NB4 (cell line): ENCODE data around the gene PLXNC1.

Source experiments
- MAX ChIP-seq: IDR thresholded peaks from 2 replicates; pipeline ENCODE4 v1.6.1; 2011; ENCODE audit warnings: low read depth, low read length
- POLR2A ChIP-seq: IDR thresholded peaks from 2 replicates; pipeline ENCODE4 v1.6.1; 2011; ENCODE audit warnings: mild to moderate bottlenecking; ENCODE audit not compliant: insufficient read length; ENCODE audit errors: extremely low read depth
- TF ChIP-seq, protein P1 (sequence below): IDR thresholded peaks from one replicate; pipeline ENCODE4 v1.5.1; 2012; ENCODE audit warnings: low read depth, low read length

DNA sequence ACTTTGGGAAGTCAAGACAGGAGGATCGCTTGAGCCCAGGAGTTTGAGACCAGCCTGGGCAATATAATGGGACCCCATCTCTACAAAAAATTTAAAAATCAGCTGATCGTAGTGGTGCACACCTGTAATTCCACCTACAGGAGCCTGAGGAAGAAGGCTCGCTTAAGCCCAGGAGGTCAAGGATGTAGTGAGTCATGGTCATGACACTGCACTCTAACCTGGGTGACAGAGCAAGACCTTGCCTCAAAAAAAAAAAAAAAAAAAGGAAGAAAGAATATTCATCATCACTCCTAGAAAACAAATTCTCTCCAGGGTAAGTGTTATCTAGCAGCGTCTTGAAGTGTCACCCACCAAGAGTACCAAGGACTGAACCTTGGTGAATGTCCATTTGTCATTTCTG lies 34.2 kb upstream of the PLXNC1 start:
- TF ChIP-seq, protein P1, sequence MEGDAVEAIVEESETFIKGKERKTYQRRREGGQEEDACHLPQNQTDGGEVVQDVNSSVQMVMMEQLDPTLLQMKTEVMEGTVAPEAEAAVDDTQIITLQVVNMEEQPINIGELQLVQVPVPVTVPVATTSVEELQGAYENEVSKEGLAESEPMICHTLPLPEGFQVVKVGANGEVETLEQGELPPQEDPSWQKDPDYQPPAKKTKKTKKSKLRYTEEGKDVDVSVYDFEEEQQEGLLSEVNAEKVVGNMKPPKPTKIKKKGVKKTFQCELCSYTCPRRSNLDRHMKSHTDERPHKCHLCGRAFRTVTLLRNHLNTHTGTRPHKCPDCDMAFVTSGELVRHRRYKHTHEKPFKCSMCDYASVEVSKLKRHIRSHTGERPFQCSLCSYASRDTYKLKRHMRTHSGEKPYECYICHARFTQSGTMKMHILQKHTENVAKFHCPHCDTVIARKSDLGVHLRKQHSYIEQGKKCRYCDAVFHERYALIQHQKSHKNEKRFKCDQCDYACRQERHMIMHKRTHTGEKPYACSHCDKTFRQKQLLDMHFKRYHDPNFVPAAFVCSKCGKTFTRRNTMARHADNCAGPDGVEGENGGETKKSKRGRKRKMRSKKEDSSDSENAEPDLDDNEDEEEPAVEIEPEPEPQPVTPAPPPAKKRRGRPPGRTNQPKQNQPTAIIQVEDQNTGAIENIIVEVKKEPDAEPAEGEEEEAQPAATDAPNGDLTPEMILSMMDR, result no peak
- TF ChIP-seq POLR2A (no peak), MAX (no peak)
